ENCODE results near the gene B4GALT2. TPM values are rescaled to one million over a fixed set of nuclear protein-coding genes. Genes with fewer than 3 reads are reported as not detected.

The B4GALT2 gene
- total and polyA plus RNA-seq, 2 of the 4 experiments (the other 2 are of a cell fraction): 52.3 to 60.8 TPM

DNA sequence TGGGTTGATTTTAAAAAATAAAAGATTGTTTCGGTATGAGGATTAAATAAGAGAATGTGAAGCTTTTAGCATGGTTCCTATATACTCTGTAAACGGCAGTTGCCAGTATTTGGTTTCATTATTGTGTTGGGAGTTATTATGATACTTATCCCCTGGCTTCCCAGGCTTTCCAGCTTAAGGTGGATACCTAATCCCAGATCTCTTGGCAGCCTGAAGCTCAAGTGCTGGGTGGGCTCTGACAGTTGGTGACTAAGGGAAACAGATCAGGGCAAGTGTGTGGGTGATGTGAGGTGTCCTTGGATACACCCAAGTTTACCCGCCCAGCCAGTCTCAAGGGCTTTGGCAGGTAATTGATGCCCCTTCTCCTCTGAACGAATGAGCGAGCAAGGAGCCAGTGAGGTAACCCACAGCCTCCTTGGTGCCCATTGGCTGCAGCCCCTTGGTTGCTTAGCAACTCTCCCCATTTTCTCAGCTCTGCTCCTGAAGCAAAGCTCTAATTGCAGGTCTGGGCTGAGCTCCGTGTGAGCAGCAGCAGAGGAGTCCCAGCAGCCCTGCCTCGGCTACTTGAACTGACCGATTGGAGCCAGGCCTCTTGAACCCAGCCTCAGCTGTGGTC lies 26.2 kb upstream of the B4GALT2 start:
- Histone ChIP-seq H3K18ac (ENCODE audit: low read depth, low read length) (no peak overlapping the region), H3K4ac (ENCODE audit: low read depth, low read length) (no peak overlapping the region), H4K20me1 (ENCODE audit: insufficient read depth, low read length) (peaks cover 21% of the 10 kb centered on the region), H2AFZ (replicated peaks; ENCODE audit: low read length, poor library complexity) (no peak overlapping the region), H4K91ac (ENCODE audit: insufficient read depth, low read depth, low read length) (no peak overlapping the region), H3K4me3 (ENCODE audit: insufficient read depth, low read depth, low read length) (no peak overlapping the region), H2BK5ac (ENCODE audit: low read depth, low read length, poor library complexity, severe bottlenecking) (no peak overlapping the region), H3K9me3 (ENCODE audit: control insufficient read depth, insufficient read depth, low read length) (no peaks in the 10 kb centered on the region), H3K27me3 (ENCODE audit: control insufficient read depth, insufficient read depth, low read length) (no peaks in the 10 kb centered on the region), H3K9ac (ENCODE audit: low read depth, low read length) (no peak overlapping the region), H3K9me1 (ENCODE audit: insufficient read depth, low read length) (peaks cover 12% of the 10 kb centered on the region; the same call in 1 of the 2 replicates), H3K27ac (ENCODE audit: insufficient read depth, low read length) (no peak overlapping the region), H2BK120ac (ENCODE audit: low read depth, low read length) (no peak overlapping the region), H2BK20ac (ENCODE audit: low read depth, low read length) (no peak overlapping the region), H3K79me1 (ENCODE audit: low read depth in 1 of 2, low read length in 2 of 2) (peaks cover 29 to 43% of the 10 kb centered on the region in 2 experiments), H2AK5ac (ENCODE audit: low read depth, low read length) (no peak overlapping the region), H2AK9ac (replicated peaks; ENCODE audit: low read depth, low read length, poor library complexity) (no peak overlapping the region), H3K36me3 (ENCODE audit: control insufficient read depth, insufficient read depth, low read length) (peaks cover 14% of the 10 kb centered on the region), H4K5ac (ENCODE audit: low read depth, low read length) (no peak overlapping the region), H2BK15ac (ENCODE audit: low read depth, low read length) (no peak overlapping the region), H4K8ac (ENCODE audit: low read depth in 2 of 2, low read length in 2 of 2) (no peak overlapping the region), H3K14ac (replicated peaks; ENCODE audit: low read depth, low read length) (no peak overlapping the region), H3K23ac (ENCODE audit: low read depth, low read length) (no peak overlapping the region), H3K4me1 (ENCODE audit: control insufficient read depth, insufficient read depth, low read length) (peaks cover 5% of the 10 kb centered on the region), H3K56ac (ENCODE audit: extremely low read depth, insufficient read depth, low read length) (no peak overlapping the region), H3K4me2 (ENCODE audit: low read depth, low read length) (no peak overlapping the region)
- no peak for DNase-seq
- WGBS, 2 experiments (ENCODE audit: extremely low coverage in 2 of 2, insufficient read length in 1 of 2): 56 to 100% methylated on average over 1 to 3 of the region's 8 CpGs
- dilution Hi-C loops (cut with HindIII; ENCODE audit: low sequenced_read_pairs, unreplicated experiment) (no loop called here), in situ Hi-C loops (cut with MboI; ENCODE audit: low sequenced_read_pairs) (loop anchor here (25.0 kb wide), 1 partner anchor 416 kb away; the partner anchor contains the start of gene PTPRF), intact Hi-C loops (cut with micrococcal nuclease) (no loop called here)
- TF ChIP-seq RAD21 (IDR thresholded peaks at IDR 0.05; ENCODE audit: low read length) (no peak), NFE2L2 (IDR thresholded peaks at IDR 0.05; ENCODE audit: low read depth, low read length) (no peak), CEBPB (IDR thresholded peaks at IDR 0.05; ENCODE audit: low read depth, low read length) (no peak), CTCF (conservative IDR thresholded peaks at IDR 0.05; ENCODE audit: low read depth, low read length) (no peak), POLR2A (IDR thresholded peaks at IDR 0.05; ENCODE audit: low read depth, low read length) (no peak), FOS (IDR thresholded peaks at IDR 0.05; ENCODE audit: low read depth, low read length) (no peak), SMC3 (IDR thresholded peaks at IDR 0.05; ENCODE audit: low read depth, low read length) (no peak), CHD1 (IDR thresholded peaks at IDR 0.05; ENCODE audit: low read depth, low read length) (no peak), BHLHE40 (IDR thresholded peaks at IDR 0.05; ENCODE audit: low read depth, low read length) (no peak), USF2 (IDR thresholded peaks at IDR 0.05; ENCODE audit: low read depth, low read length) (no peak), ELK1 (IDR thresholded peaks at IDR 0.05; ENCODE audit: borderline replicate concordance, low read depth, low read length) (no peak), MAZ (IDR thresholded peaks at IDR 0.05; ENCODE audit: borderline replicate concordance, low read depth, low read length) (no peak), RFX5 (IDR thresholded peaks at IDR 0.05; ENCODE audit: low read depth, low read length) (no peak)
- CTCF ChIA-PET: no interaction called here
- ATAC-seq (ENCODE audit: low read depth): no peak
- BruUV-seq (replicated peaks): no TSS peak
- POLR2A ChIA-PET (ENCODE audit: unreplicated experiment): no interaction called here

All from IMR-90 (cell line).